Activated T-cell treated with anti-CD3 and anti-CD28 coated beads, Interleukin-2, amount 50 U/mL, for 24 hours (primary cell): ENCODE data around the gene SPCS2.
A peak's percentile ranks its signal among the peaks of the same experiment; 100 is the strongest.

Experiments
- DNase-seq: peaks from one replicate; pipeline ENCODE4 v3.0.0-alpha.2; 2020
- H3K27ac Mint-ChIP-seq: 2 replicates; pipeline ENCODE4 v1.8.0; 2020; ENCODE audit warnings: mild to moderate bottlenecking, mixed read lengths
- H3K27me3 Mint-ChIP-seq: 2 replicates; pipeline ENCODE4 v1.8.0; 2020; ENCODE audit warnings: mixed read lengths
- H3K36me3 Mint-ChIP-seq: 2 replicates; pipeline ENCODE4 v1.8.0; 2020; ENCODE audit warnings: low read depth, mixed read lengths
- H3K4me1 Mint-ChIP-seq: 2 replicates; pipeline ENCODE4 v1.8.0; 2020; ENCODE audit warnings: low read depth, mixed read lengths
- H3K4me3 Mint-ChIP-seq: 2 replicates; pipeline ENCODE4 v1.8.0; 2020; ENCODE audit warnings: mild to moderate bottlenecking, moderate library complexity, mixed read lengths
- H3K9me3 Mint-ChIP-seq: 2 replicates; pipeline ENCODE4 v1.8.0; 2020; ENCODE audit warnings: mixed read lengths

SPCS2 gene

GRCh38 chr11:74936087-74936486 lies 13.0 kb upstream of the SPCS2 start:
- Mint-ChIP-seq H3K27me3 (no peaks in the 10 kb centered on the region), H3K27ac (no peak overlapping the region), H3K36me3 (peaks cover 67% of the 10 kb centered on the region)

GRCh38 chr11:74936976-74937375 lies 12.1 kb upstream of the SPCS2 start:
- Mint-ChIP-seq H3K4me1 (peaks cover 16% of the 10 kb centered on the region), H3K9me3 (no peaks in the 10 kb centered on the region), H3K27me3 (no peaks in the 10 kb centered on the region), H3K4me3 (no peak overlapping the region), H3K36me3 (peaks cover 76% of the 10 kb centered on the region), H3K27ac (no peak overlapping the region)
- no peak for DNase-seq

More at GRCh38 chr11:74936087-74936486, 13.0 kb upstream of the SPCS2 start:
- Mint-ChIP-seq H3K4me1 (peaks cover 18% of the 10 kb centered on the region), H3K4me3 (no peak overlapping the region), H3K9me3 (no peaks in the 10 kb centered on the region)
- no peak for DNase-seq

GRCh38 chr11:74937696-74938475 lies 11.2 kb upstream of the SPCS2 start:
- no peak overlapping the region for H3K4me3 Mint-ChIP-seq
- H3K9me3 Mint-ChIP-seq = no peaks in the 10 kb centered on the region
- no peaks in the 10 kb centered on the region for H3K27me3 Mint-ChIP-seq
- peaks cover 16% of the 10 kb centered on the region for H3K4me1 Mint-ChIP-seq
- DNase-seq = no peak
- peaks cover 72% of the 10 kb centered on the region for H3K36me3 Mint-ChIP-seq
- H3K27ac Mint-ChIP-seq = no peak overlapping the region

GRCh38 chr11:74941492-74941891 lies 7.6 kb upstream of the SPCS2 start:
- DNase-seq = no peak
- Mint-ChIP-seq H3K4me1 (peaks cover 31% of the 10 kb centered on the region), H3K4me3 (no peak overlapping the region), H3K27me3 (no peaks in the 10 kb centered on the region), H3K36me3 (peaks cover 65% of the 10 kb centered on the region), H3K9me3 (no peaks in the 10 kb centered on the region), H3K27ac (peak overlapping the region; percentile 2)

- no peak overlapping the region for H3K27ac Mint-ChIP-seq
Observed at GRCh38 chr11:74942073-74942759, 6.8 kb upstream of the SPCS2 start.

GRCh38 chr11:74948546-74948897 lies 544 bp upstream of the SPCS2 start:
- Mint-ChIP-seq H3K4me3 (peak overlapping the region; percentile 99), H3K9me3 (no peaks in the 10 kb centered on the region), H3K36me3 (peaks cover 67% of the 10 kb centered on the region), H3K27ac (peak overlapping the region; percentile 98), H3K4me1 (peaks cover 51% of the 10 kb centered on the region), H3K27me3 (no peaks in the 10 kb centered on the region)
- no peak for DNase-seq

More at GRCh38 chr11:74942073-74942759, 6.8 kb upstream of the SPCS2 start:
- Mint-ChIP-seq H3K4me1 (peaks cover 31% of the 10 kb centered on the region), H3K27me3 (no peaks in the 10 kb centered on the region), H3K36me3 (peaks cover 58% of the 10 kb centered on the region), H3K9me3 (no peaks in the 10 kb centered on the region), H3K4me3 (no peak overlapping the region)
- no peak for DNase-seq

- H3K36me3 Mint-ChIP-seq = peaks cover 67% of the 10 kb centered on the region
- H3K4me3 Mint-ChIP-seq = peak overlapping the region; percentile 99
- no peaks in the 10 kb centered on the region for H3K27me3 Mint-ChIP-seq
- H3K9me3 Mint-ChIP-seq = no peaks in the 10 kb centered on the region
- DNase-seq = no peak
- peaks cover 54% of the 10 kb centered on the region for H3K4me1 Mint-ChIP-seq
- H3K27ac Mint-ChIP-seq = peak overlapping the region; percentile 98
Observed at GRCh38 chr11:74949753-74950137, 679 bp downstream of the SPCS2 start.

GRCh38 chr11:74950374-74950969 lies 1.4 kb downstream of the SPCS2 start:
- Mint-ChIP-seq H3K36me3 (peaks cover 68% of the 10 kb centered on the region), H3K27ac (peak overlapping the region; percentile 98), H3K4me3 (peak overlapping the region; percentile 99), H3K9me3 (no peaks in the 10 kb centered on the region), H3K27me3 (no peaks in the 10 kb centered on the region), H3K4me1 (peaks cover 56% of the 10 kb centered on the region)
- no peak for DNase-seq

GRCh38 chr11:74951226-74951625 lies 2.2 kb downstream of the SPCS2 start:
- Mint-ChIP-seq H3K27ac (peak overlapping the region; percentile 23), H3K4me3 (peak overlapping the region; percentile 99), H3K4me1 (peaks cover 60% of the 10 kb centered on the region), H3K9me3 (no peaks in the 10 kb centered on the region), H3K36me3 (peaks cover 72% of the 10 kb centered on the region), H3K27me3 (no peaks in the 10 kb centered on the region)
- DNase-seq = no peak

- Mint-ChIP-seq H3K36me3 (peaks cover 82% of the 10 kb centered on the region), H3K4me1 (peaks cover 70% of the 10 kb centered on the region), H3K9me3 (no peaks in the 10 kb centered on the region), H3K27ac (no peak overlapping the region), H3K27me3 (no peaks in the 10 kb centered on the region), H3K4me3 (no peak overlapping the region)
- DNase-seq = no peak
Observed at GRCh38 chr11:74952752-74953151, 3.7 kb downstream of the SPCS2 start.

GRCh38 chr11:74953451-74953850 lies 4.4 kb downstream of the SPCS2 start:
- no peaks in the 10 kb centered on the region for H3K9me3 Mint-ChIP-seq
- peaks cover 86% of the 10 kb centered on the region for H3K36me3 Mint-ChIP-seq
- H3K4me3 Mint-ChIP-seq = no peak overlapping the region
- peaks cover 74% of the 10 kb centered on the region for H3K4me1 Mint-ChIP-seq
- no peaks in the 10 kb centered on the region for H3K27me3 Mint-ChIP-seq
- DNase-seq = no peak
- peak overlapping the region; percentile 12 for H3K27ac Mint-ChIP-seq

GRCh38 chr11:74954199-74954598 lies 5.1 kb downstream of the SPCS2 start:
- Mint-ChIP-seq H3K9me3 (no peaks in the 10 kb centered on the region), H3K27me3 (no peaks in the 10 kb centered on the region), H3K4me1 (peaks cover 80% of the 10 kb centered on the region), H3K4me3 (no peak overlapping the region), H3K36me3 (peaks cover 86% of the 10 kb centered on the region), H3K27ac (no peak overlapping the region)
- no peak for DNase-seq

- H3K4me3 Mint-ChIP-seq = no peak overlapping the region
- peaks cover 84% of the 10 kb centered on the region for H3K4me1 Mint-ChIP-seq
- DNase-seq = no peak
- H3K9me3 Mint-ChIP-seq = no peaks in the 10 kb centered on the region
- peak overlapping the region; percentile 20 for H3K27ac Mint-ChIP-seq
- H3K27me3 Mint-ChIP-seq = no peaks in the 10 kb centered on the region
- H3K36me3 Mint-ChIP-seq = peaks cover 82% of the 10 kb centered on the region
Observed at GRCh38 chr11:74956397-74957015, 7.4 kb downstream of the SPCS2 start.

GRCh38 chr11:74957937-74958629 lies 9.0 kb downstream of the SPCS2 start:
- Mint-ChIP-seq H3K4me3 (no peak overlapping the region), H3K4me1 (peaks cover 88% of the 10 kb centered on the region), H3K27ac (no peak overlapping the region), H3K36me3 (peaks cover 86% of the 10 kb centered on the region), H3K9me3 (no peaks in the 10 kb centered on the region), H3K27me3 (no peaks in the 10 kb centered on the region)
- DNase-seq = no peak
